ENCODE measurements around the gene ERBB4.

DNA sequence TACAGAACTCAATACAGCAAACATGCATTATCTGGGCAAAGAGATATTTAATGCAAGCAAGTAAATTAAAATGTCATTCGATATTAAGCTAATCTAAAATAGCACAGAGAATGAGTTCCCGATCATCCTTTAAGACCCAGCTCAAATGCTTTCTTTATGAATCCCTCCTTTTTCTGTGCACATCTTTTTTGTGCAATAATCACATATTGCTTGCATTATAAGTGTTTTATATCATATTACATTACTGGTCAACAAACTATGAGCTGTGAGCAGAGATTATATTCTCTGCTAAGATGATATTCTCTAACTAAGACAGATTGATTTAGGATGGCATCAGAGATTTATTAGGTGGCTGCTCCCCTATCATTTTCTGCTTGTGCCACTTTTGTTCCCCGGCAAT, 146.1 kb downstream of the ERBB4 start:
- TF ChIP-seq POLR2AphosphoS5 (IDR thresholded peaks at IDR 0.05; ENCODE audit: low read length) (no peak), SMC3 (IDR thresholded peaks at IDR 0.05; ENCODE audit: borderline replicate concordance, low read length) (no peak)
